NCI-H2171 (cell line): ENCODE results near the gene CTXND1.

Experiments
- DNase-seq: peaks from one replicate; lab custom pipeline; 2025; lab: John Stamatoyannopoulos, UW

CTXND1 gene

DNA sequence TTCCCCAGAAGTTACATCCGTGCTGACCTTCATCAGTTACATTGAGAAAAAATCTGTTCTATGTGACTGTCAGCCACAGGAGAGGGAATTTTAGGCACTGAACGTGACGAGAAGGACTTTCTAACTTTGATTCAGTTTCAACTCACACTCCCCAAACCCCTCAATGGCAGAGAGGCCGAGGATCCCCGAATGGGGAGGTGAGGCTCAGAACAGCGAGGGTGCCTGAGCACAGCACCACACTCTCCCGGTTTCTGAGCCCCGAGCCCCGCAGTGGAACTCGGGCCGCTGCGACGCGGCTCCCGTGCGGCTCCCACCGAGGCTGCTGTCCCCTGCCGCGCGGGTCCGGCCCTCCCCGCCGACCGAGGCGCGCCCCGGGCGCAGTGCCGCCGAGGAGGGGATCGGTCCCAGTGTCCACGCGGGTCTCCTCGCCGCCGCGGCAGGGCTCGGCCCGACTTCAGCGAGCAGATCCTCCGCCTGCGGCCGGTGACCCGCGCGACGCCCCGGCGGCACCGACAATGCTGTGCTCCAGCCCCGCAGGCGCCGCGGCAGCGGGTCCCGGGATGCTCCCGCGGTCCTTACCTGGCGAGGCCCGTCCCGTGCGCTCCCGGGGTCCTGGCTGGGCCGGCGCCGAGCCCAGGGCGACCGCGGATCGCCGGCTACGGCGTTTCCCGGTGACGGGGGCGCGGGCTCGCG lies 439 bp downstream of the CTXND1 start:
- no peak for DNase-seq

DNA sequence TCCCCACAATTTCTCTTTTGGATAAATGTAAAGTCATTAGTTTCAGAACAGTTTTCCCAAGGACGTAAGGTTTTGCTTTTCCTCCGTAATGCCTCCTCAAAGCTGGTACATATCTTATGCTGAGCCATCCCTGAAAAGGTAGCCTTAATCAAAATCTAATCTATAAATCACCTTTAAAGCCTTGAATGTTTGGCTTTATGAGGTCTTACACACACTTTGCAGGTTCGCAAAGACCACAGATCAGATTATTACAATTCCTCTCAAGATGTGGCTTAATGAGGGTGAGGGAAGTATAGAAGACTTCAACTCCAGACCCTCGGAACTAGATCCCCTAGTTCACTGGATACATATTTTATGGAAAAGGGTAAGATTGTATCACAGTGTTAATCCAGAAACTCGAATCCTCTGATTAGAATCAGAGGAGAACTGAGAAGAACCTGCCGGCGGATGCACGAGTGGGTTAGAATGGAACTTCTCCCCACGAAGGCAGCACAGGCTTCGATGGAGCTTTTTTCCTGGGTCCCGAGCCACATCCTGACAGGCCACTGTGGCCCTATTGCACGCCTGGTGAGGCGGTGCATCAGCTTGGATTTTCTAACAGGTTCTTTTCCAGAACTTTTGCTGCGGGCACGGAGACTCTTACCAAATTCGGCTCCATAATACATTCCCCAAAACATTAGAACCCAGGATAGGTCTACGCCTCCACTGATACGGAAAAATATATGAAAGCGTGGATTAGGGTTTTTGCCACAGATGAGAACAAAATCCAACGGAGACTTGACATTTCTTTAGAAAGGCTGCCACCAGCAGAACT lies 1.2 kb downstream of the CTXND1 start:
- no peak for DNase-seq

- DNase-seq: no peak
These were observed 2.0 kb downstream of the CTXND1 start for GRCh38 chr15:80249973-80250372.

DNA sequence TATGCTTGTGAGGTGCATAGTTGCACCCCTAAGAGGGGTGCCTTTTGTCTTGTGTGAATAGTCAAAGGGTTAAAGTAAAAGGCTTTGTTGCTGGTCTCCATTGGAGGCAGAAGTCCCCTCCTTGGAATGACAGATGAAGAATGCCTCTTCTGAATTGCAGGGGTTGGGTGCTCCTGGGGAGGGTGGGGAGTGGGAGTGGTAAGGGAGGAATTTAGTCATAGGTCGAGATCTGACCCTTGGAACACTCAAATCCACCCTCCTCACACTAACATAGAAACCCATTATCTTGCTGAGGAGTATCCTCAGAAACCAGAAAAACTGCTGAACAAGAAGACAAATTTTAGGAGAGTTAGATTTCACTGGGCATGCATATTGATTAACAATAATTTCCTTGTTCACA lies 4.7 kb downstream of the CTXND1 start:
- DNase-seq: no peak

DNA sequence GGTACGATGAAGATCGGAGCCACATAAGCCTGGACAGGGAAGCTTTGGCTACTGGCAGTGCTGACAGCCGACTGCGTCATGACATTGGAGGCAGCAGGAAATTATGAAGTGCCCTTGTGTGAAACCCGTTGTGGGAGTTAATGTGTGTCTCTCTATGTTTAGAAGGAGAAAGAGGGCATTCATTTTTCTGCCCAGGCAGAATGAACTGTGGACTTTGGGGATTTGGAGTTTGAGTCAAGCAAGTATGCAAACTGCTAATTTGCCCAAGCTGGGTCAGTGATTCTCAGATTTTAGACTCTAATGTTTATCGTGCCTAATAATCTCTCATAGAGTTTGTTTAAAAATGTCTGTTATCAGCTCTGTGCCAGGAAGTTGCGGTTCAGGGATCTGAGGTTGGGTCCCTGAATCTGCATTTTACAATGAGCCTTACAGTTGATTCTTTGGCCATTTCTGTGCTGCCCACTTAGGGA lies 5.6 kb downstream of the CTXND1 start:
- no peak for DNase-seq

GRCh38 chr15:80242802-80243201 lies 9.2 kb downstream of the CTXND1 start:
- no peak for DNase-seq

GRCh38 chr15:80242132-80242769 lies 9.8 kb downstream of the CTXND1 start:
- DNase-seq: no peak

DNA sequence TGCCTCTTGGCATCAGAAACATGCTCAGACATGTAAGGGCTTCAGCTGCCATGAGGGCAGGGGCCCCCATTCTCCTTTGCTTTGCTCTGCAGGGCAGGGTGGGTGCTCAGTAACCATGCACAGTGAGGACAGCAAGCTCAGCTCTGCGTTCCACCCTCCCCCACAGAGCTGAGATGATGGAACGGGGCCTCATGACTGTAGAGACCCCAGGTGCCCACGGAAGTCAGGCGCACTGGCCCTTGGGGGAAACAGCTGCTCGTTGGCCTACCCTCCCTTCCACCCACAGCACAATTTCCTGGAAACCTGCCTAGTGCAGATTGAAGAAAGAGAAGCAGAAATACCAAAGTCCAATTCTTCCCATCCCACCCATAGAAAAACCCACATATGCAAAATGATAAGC lies 10.5 kb downstream of the CTXND1 start:
- DNase-seq: no peak

- DNase-seq: no peak
These were observed 11.7 kb downstream of the CTXND1 start for GRCh38 chr15:80240276-80240675.

- no peak for DNase-seq
These were observed 17.1 kb downstream of the CTXND1 start for GRCh38 chr15:80234883-80235282.

GRCh38 chr15:80233581-80233980 lies 18.4 kb downstream of the CTXND1 start:
- no peak for DNase-seq

DNA sequence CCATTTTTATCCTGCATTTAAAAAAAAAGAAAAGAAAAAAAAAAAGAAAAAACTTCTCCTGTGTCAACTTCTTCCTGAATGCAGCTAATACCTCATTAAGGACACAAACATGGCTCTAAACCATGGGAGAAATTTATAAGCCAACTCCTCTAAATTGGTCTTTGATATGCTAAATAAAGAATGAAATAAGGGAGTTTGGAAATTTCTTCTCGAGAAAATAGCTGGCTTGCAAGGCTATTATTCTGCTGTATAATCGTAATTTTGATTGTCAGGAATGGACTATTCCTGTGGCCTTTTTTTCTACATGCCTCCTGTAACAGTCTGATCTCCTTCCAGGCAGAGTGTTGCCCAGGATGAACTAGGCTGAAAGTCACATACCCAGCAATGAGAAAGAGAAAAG lies 20.6 kb downstream of the CTXND1 start:
- DNase-seq: no peak

- DNase-seq: no peak
These were observed 22.9 kb downstream of the CTXND1 start for GRCh38 chr15:80228959-80229610.

GRCh38 chr15:80219955-80220354 lies 32.1 kb downstream of the CTXND1 start:
- no peak for DNase-seq

- no peak for DNase-seq
These were observed 34.6 kb downstream of the CTXND1 start for GRCh38 chr15:80217327-80217900.

GRCh38 chr15:80216911-80217310 lies 35.1 kb downstream of the CTXND1 start:
- no peak for DNase-seq

DNA sequence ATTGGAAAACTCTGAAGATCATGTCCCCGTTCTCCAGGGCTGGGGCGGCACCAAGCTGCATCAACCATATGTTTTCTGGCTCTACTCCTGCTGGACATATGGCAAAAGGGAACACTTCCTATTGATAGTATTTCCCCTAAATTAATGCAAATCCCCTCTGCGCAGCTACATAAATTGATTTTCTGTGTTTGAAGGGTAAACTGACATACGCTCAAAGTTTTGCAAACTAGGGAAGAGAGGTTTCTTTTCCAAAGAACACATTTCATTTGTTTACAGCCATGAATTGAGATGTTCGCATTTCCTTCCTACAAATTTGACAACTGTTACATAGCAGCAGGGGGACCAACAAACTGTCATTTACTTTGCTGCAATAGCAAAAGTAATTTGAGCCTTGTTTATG lies 35.9 kb downstream of the CTXND1 start:
- no peak for DNase-seq

- no peak for DNase-seq
These were observed 37.1 kb downstream of the CTXND1 start for GRCh38 chr15:80214910-80215309.

DNA sequence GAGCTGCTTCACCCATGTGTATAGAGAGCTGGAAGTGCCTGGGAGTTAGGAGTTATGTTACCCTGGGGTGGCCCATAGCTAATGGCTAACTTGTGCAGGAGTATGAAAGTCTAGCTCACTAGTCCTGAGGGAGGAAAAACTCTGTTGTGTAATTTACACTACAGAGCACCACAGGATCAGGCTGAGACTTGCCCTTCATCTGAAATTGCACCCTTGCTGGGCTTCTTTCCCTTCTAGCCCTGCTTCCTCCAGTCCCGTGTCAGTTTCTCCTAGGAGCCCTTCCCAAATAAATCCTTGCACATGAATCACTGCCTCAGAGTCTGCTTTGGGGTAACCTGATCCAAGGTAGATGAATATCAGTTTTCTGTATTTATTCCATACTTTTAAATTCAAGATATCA lies 40.0 kb downstream of the CTXND1 start:
- no peak for DNase-seq

- DNase-seq: no peak
These were observed 41.1 kb downstream of the CTXND1 start for GRCh38 chr15:80210611-80211573.
